ENCODE results near the gene PTPRN2. TPM values are rescaled to one million over a fixed set of nuclear protein-coding genes. Genes with fewer than 3 reads are reported as not detected.

Gene PTPRN2
- total and polyA plus RNA-seq, 2 of the 13 experiments (the other 11 are each of a cell fraction or from before 2014, with no cell fraction given), result 2.5 to 24.2 TPM

DNA sequence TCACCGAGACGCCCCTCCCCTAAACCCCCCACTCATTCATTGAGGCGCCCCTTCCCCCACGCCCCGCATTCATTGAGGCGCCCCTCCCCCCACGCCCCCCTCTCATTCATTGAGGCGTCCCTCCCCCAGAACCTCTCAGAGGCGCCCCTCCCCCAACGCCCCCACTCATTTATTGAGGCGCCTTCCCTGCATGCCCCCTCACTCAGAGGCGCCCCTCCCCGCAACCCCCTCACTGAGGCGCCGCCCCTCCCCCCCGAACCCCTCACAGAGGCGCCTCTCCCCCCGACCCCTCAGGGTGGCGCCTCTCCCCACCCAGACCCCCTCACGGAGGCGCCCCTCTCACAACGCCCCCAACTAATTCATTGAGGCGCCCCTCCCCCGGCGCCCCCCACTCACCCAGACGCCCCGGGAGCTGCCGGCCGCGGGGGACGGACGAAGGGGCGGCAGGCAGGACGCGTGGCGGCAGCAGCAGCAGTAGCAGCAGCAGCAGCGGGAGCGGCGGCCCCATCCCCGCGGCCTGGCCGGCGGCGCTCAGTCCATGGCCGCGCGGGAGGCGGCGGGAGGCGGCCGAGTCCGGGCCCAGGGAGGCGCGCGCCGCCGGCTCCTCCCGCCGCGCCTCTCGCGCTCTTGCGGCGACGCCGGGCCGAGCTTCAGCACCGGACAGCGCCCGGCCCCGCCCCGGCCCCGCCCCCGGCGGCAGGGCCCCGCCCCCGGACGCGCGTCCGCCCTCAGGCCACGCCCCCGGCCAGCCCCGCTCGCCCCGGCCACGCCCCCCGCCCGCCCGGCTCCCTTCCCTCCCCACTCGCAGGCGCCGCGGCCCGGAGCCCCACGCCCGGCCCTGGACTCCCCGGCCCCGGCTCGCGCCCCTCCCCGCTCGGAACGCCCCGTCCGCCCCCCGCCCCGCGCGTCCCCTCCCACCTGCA lies at the start of gene PTPRN2 (continued):
- TF ChIP-seq ZNF446 (CRISPR knock-in tag; IDR thresholded peaks at IDR 0.05) (no peak), PHF5A (CRISPR knock-in tag; IDR thresholded peaks at IDR 0.05; ENCODE audit: low read depth, unreplicated experiment) (no peak), HOXA5 (CRISPR knock-in tag; IDR thresholded peaks at IDR 0.05) (0 out of 2 replicates have a peak, but pooled peaks have one; percentile 41), ZSCAN22 (CRISPR knock-in tag; IDR thresholded peaks at IDR 0.05) (no peak), ELK4 (CRISPR knock-in tag; IDR thresholded peaks at IDR 0.05; ENCODE audit: borderline replicate concordance) (no peak), SP2 (CRISPR knock-in tag; IDR thresholded peaks at IDR 0.05) (no peak), ZNF431 (CRISPR knock-in tag; IDR thresholded peaks at IDR 0.05; ENCODE audit: borderline replicate concordance, low read depth) (no peak), ISX (CRISPR knock-in tag; conservative IDR thresholded peaks at IDR 0.05) (no peak)
- TF ChIP-seq, protein P1, sequence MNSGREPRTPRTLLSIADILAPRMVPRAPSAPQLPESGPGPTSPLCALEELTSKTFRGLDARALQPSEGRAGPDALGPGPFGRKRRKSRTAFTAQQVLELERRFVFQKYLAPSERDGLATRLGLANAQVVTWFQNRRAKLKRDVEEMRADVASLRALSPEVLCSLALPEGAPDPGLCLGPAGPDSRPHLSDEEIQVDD (CRISPR knock-in tag; IDR thresholded peaks at IDR 0.05; ENCODE audit: borderline replicate concordance), result no peak
- TF ChIP-seq, protein P2, sequence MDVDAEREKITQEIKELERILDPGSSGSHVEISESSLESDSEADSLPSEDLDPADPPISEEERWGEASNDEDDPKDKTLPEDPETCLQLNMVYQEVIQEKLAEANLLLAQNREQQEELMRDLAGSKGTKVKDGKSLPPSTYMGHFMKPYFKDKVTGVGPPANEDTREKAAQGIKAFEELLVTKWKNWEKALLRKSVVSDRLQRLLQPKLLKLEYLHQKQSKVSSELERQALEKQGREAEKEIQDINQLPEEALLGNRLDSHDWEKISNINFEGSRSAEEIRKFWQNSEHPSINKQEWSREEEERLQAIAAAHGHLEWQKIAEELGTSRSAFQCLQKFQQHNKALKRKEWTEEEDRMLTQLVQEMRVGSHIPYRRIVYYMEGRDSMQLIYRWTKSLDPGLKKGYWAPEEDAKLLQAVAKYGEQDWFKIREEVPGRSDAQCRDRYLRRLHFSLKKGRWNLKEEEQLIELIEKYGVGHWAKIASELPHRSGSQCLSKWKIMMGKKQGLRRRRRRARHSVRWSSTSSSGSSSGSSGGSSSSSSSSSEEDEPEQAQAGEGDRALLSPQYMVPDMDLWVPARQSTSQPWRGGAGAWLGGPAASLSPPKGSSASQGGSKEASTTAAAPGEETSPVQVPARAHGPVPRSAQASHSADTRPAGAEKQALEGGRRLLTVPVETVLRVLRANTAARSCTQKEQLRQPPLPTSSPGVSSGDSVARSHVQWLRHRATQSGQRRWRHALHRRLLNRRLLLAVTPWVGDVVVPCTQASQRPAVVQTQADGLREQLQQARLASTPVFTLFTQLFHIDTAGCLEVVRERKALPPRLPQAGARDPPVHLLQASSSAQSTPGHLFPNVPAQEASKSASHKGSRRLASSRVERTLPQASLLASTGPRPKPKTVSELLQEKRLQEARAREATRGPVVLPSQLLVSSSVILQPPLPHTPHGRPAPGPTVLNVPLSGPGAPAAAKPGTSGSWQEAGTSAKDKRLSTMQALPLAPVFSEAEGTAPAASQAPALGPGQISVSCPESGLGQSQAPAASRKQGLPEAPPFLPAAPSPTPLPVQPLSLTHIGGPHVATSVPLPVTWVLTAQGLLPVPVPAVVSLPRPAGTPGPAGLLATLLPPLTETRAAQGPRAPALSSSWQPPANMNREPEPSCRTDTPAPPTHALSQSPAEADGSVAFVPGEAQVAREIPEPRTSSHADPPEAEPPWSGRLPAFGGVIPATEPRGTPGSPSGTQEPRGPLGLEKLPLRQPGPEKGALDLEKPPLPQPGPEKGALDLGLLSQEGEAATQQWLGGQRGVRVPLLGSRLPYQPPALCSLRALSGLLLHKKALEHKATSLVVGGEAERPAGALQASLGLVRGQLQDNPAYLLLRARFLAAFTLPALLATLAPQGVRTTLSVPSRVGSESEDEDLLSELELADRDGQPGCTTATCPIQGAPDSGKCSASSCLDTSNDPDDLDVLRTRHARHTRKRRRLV (CRISPR knock-in tag; IDR thresholded peaks at IDR 0.05), result no peak
- TF ChIP-seq, protein P3, sequence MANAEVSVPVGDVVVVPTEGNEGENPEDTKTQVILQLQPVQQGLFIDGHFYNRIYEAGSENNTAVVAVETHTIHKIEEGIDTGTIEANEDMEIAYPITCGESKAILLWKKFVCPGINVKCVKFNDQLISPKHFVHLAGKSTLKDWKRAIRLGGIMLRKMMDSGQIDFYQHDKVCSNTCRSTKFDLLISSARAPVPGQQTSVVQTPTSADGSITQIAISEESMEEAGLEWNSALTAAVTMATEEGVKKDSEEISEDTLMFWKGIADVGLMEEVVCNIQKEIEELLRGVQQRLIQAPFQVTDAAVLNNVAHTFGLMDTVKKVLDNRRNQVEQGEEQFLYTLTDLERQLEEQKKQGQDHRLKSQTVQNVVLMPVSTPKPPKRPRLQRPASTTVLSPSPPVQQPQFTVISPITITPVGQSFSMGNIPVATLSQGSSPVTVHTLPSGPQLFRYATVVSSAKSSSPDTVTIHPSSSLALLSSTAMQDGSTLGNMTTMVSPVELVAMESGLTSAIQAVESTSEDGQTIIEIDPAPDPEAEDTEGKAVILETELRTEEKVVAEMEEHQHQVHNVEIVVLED (CRISPR knock-in tag; IDR thresholded peaks at IDR 0.05; ENCODE audit: borderline replicate concordance), result no peak
- TF ChIP-seq, protein P4, sequence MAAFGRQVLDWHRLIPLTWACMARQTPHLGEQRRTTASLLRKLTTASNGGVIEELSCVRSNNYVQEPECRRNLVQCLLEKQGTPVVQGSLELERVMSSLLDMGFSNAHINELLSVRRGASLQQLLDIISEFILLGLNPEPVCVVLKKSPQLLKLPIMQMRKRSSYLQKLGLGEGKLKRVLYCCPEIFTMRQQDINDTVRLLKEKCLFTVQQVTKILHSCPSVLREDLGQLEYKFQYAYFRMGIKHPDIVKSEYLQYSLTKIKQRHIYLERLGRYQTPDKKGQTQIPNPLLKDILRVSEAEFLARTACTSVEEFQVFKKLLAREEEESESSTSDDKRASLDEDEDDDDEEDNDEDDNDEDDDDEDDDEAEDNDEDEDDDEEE (CRISPR knock-in tag; IDR thresholded peaks at IDR 0.05), result no peak
- TF ChIP-seq, protein P5, sequence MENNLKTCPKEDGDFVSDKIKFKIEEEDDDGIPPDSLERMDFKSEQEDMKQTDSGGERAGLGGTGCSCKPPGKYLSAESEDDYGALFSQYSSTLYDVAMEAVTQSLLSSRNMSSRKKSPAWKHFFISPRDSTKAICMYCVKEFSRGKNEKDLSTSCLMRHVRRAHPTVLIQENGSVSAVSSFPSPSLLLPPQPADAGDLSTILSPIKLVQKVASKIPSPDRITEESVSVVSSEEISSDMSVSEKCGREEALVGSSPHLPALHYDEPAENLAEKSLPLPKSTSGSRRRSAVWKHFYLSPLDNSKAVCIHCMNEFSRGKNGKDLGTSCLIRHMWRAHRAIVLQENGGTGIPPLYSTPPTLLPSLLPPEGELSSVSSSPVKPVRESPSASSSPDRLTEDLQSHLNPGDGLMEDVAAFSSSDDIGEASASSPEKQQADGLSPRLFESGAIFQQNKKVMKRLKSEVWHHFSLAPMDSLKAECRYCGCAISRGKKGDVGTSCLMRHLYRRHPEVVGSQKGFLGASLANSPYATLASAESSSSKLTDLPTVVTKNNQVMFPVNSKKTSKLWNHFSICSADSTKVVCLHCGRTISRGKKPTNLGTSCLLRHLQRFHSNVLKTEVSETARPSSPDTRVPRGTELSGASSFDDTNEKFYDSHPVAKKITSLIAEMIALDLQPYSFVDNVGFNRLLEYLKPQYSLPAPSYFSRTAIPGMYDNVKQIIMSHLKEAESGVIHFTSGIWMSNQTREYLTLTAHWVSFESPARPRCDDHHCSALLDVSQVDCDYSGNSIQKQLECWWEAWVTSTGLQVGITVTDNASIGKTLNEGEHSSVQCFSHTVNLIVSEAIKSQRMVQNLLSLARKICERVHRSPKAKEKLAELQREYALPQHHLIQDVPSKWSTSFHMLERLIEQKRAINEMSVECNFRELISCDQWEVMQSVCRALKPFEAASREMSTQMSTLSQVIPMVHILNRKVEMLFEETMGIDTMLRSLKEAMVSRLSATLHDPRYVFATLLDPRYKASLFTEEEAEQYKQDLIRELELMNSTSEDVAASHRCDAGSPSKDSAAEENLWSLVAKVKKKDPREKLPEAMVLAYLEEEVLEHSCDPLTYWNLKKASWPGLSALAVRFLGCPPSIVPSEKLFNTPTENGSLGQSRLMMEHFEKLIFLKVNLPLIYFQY (CRISPR knock-in tag; IDR thresholded peaks at IDR 0.05; ENCODE audit: borderline replicate concordance), result no peak
